Spleen (tissue), 7 donors: ENCODE data around the gene TBKBP1.

Experiments used
- CTCF ChIP-seq, 11 experiments: fragments of 200-600 bp in 7 of 11; fragments of 450-650 bp in 4 of 11; sonication (generic) in 4 of 11; IDR thresholded peaks in 8 of 11; conservative IDR thresholded peaks in 3 of 11; 1 replicate in 7 of 11; 2 replicates in 4 of 11; pipeline versions ENCODE4 v1.4.0 to v1.8.0; 2016 to 2021; ENCODE audit warnings: antibody characterized with exemption in 11 of 11, inconsistent platforms in 4 of 11, mild to moderate bottlenecking in 1 of 11
- POLR2A ChIP-seq, 3 donors: fragments of 450-650 bp; IDR thresholded peaks; one replicate each; pipeline ENCODE4 v1.5.1; 2017; ENCODE audit warnings: antibody characterized with exemption in 3 of 3, mild to moderate bottlenecking in 1 of 3
- donor health status: DM: no; HTN: no; CAD: no; lungs with moderate emphysema.
- donor health status: DM: no; HTN: no; CAD: no.
- donor health status: DM: no; HTN: no; CAD: no.

GRCh38 chr17:47732399-47733046 is 38.6 kb downstream of the TBKBP1 start:
- TF ChIP-seq CTCF (IDR thresholded peaks at IDR 0.05 in 8 of 11, conservative IDR thresholded peaks at IDR 0.05 in 3 of 11) (no peak), POLR2A (IDR thresholded peaks at IDR 0.05) (no peak)
